GM12878 (cell line): Measurements from ENCODE around the gene RB1. TPM values are rescaled to one million over a fixed set of nuclear protein-coding genes. Genes with fewer than 3 reads are reported as not detected.

Experiments
- ATAC-seq: fragments of 200-7000 bp; cut with Tn5 transposase; 3 replicates; pipeline ENCODE4 v1.9.1; 2020; ENCODE audit warnings: mild to moderate bottlenecking, moderate library complexity
- BruUV-seq: library from RNA; stranded (reverse); fragments of 400-500 nt; replicated peaks from 2 replicates; lab custom pipeline; 2021; lab: Mats Ljungman, UMichigan
- CTCF ChIA-PET: fragments of 300-600 bp; sonication (Branson Sonifier 250); formaldehyde crosslinking; extraction: SDS; loops from one replicate; lab custom pipeline; 2021; ENCODE audit warnings: inconsistent platforms; lab: Yijun Ruan, JAX
- POLR2A ChIA-PET: fragments of 350-600 bp; formaldehyde crosslinking; extraction: SDS; loops from one replicate; lab custom pipeline; 2021; ENCODE audit warnings: inconsistent platforms; lab: Charles Lee
- RAD21 ChIA-PET: fragments of 300-600 bp; sonication (Branson Sonifier 250); formaldehyde crosslinking; loops from one replicate; lab custom pipeline; 2023; ENCODE audit warnings: antibody characterized with exemption; ENCODE audit not compliant: unreplicated experiment; lab: Charles Lee
- SMC1A ChIA-PET: fragments of 300-600 bp; sonication (Branson Sonifier 250); formaldehyde crosslinking; loops from one replicate; lab custom pipeline; 2023; ENCODE audit not compliant: unreplicated experiment, uncharacterized antibody; lab: Charles Lee
- DNase-seq: peaks from one replicate; pipeline ENCODE4 v3.0.0-alpha.2; 2011; ENCODE audit warnings: low read depth, low spot score
- FAIRE-seq: peaks from 3 replicates; lab custom pipeline; 2011; peaks lifted over from hg19 to GRCh38; lab: Jason Lieb, UNC
- H2AFZ ChIP-seq: 2 replicates; pipeline ENCODE4 v1.6.0; 2011; ENCODE audit warnings: low read depth, low read length, control low read depth; ENCODE audit not compliant: control insufficient read depth
- H3K27ac ChIP-seq: 2 replicates; pipeline ENCODE4 v1.5.1; 2011; ENCODE audit warnings: control low read depth; ENCODE audit not compliant: control insufficient read depth, insufficient read depth
- H3K27me3 ChIP-seq, 2 experiments: replicated peaks in 1 of 2; 2 replicates each; pipeline versions ENCODE4 v1.6.0 to v1.6.1; 2011; ENCODE audit warnings: low read length in 1 of 2; ENCODE audit not compliant: control insufficient read depth in 2 of 2, insufficient read depth in 2 of 2
- H3K36me3 ChIP-seq, 2 experiments: 2 replicates each; pipeline ENCODE4 v1.5.1; 2011; ENCODE audit warnings: low read length in 1 of 2; ENCODE audit not compliant: control insufficient read depth in 2 of 2, insufficient read depth in 2 of 2
- H3K4me1 ChIP-seq: 2 replicates; pipeline ENCODE4 v1.6.1; 2011; ENCODE audit warnings: mild to moderate bottlenecking, low read length, moderate library complexity, mixed read lengths; ENCODE audit not compliant: control insufficient read depth, insufficient read depth
- H3K4me2 ChIP-seq: 2 replicates; pipeline ENCODE4 v1.6.0; 2011; ENCODE audit warnings: control low read depth; ENCODE audit not compliant: control insufficient read depth, insufficient read depth
- H3K4me3 ChIP-seq: fragments of 200-600 bp; sonication (generic); 2 replicates; pipeline ENCODE4 v1.5.1; 2016
- H3K79me2 ChIP-seq: 2 replicates; pipeline ENCODE4 v1.6.0; 2011; ENCODE audit warnings: low read length; ENCODE audit not compliant: control insufficient read depth, insufficient read depth
- H3K9ac ChIP-seq: 2 replicates; pipeline ENCODE4 v1.8.0; 2011; ENCODE audit warnings: low read length, control low read depth, mixed read lengths; ENCODE audit not compliant: control insufficient read depth, insufficient read depth
- H3K9me3 ChIP-seq: replicated peaks from 3 replicates; pipeline ENCODE4 v1.5.1; 2011; ENCODE audit warnings: mild to moderate bottlenecking, low read length; ENCODE audit not compliant: control insufficient read depth, insufficient read depth
- H4K20me1 ChIP-seq: 2 replicates; pipeline ENCODE4 v1.6.0; 2011; ENCODE audit not compliant: control insufficient read depth, insufficient read depth
- BACH1 ChIP-seq: fragments of 450-650 bp; IDR thresholded peaks from 2 replicates; pipeline ENCODE4 v1.6.1; 2017; ENCODE audit warnings: mild to moderate bottlenecking, borderline replicate concordance
- BHLHE40 ChIP-seq, 2 experiments: fragments of 450-650 bp in 1 of 2; IDR thresholded peaks; 2 replicates each; pipeline ENCODE4 v1.6.1; 2011 to 2017; ENCODE audit warnings: low read depth in 2 of 2, borderline replicate concordance in 1 of 2, improper control_type of control experiment in 1 of 2, low read length in 1 of 2, mild to moderate bottlenecking in 1 of 2
- CHD4 ChIP-seq: fragments of 200-600 bp; sonication (generic); IDR thresholded peaks from 2 replicates; pipeline ENCODE4 v1.6.1; 2016; ENCODE audit warnings: mild to moderate bottlenecking
- FOXK2 ChIP-seq: fragments of 450-650 bp; IDR thresholded peaks from 2 replicates; pipeline ENCODE4 v1.6.1; 2017; ENCODE audit warnings: mild to moderate bottlenecking, moderate library complexity
- NKRF ChIP-seq: fragments of 450-650 bp; conservative IDR thresholded peaks from 2 replicates; pipeline ENCODE4 v1.6.1; 2017; ENCODE audit warnings: mild to moderate bottlenecking, moderate library complexity
- ZNF207 ChIP-seq: fragments of 450-650 bp; IDR thresholded peaks from 2 replicates; pipeline ENCODE4 v1.6.1; 2014; ENCODE audit warnings: antibody characterized with exemption, mild to moderate bottlenecking, borderline replicate concordance
- WGBS: methylation state at CpG from one replicate; pipeline ENCODE4 v1.1.6; 2016; ENCODE audit warnings: low lambda C conversion rate; ENCODE audit not compliant: insufficient replicate concordance, insufficient coverage; ENCODE audit errors: missing lambda C conversion rate; 5-methylcytosine and 5-hydroxymethylcytosine counted together
- in situ Hi-C: fragments of 300-500 bp; cut with MboI; formaldehyde crosslinking; loops from 9 replicates; pipeline ENCODE4 v1.14.3; 2018; ENCODE audit warnings: mixed read lengths
- intact Hi-C: fragments of 100-400 bp; cut with micrococcal nuclease; formaldehyde crosslinking; loops from one replicate; pipeline ENCODE4 v1.14.2; 2022; ENCODE audit not compliant: unreplicated experiment
- polyA plus RNA-seq, 11 experiments: library from polyadenylated mRNA; depleted of rRNA in 4 of 11; unstranded in 6 of 11; stranded (reverse) in 5 of 11; fragments of >200 nt; fragmentation: Nextera tagmentation in 4 of 11; fragmentation: Illumina TruSeq in 1 of 11; extraction: Ambion mirVana in 4 of 11; extraction: Trizol in 1 of 11; gene quantifications; 1 replicate in 1 of 11; 2 replicates in 10 of 11; pipeline versions ENCODE4 v1.2.1 to v1.2.3, GENCODE V29; 2011 to 2016; ENCODE audit warnings: inconsistent platforms in 2 of 11, missing spikeins in 2 of 11, low read depth in 1 of 11
- total RNA-seq, 4 experiments: library from RNA; depleted of rRNA in 3 of 4; stranded (reverse); fragments of >200 nt in 3 of 4; fragmentation: Illumina TruSeq in 1 of 4; extraction: Trizol in 1 of 4; gene quantifications; 2 replicates each; pipeline versions ENCODE4 v1.2.1 to v1.2.3, GENCODE V29; 2013 to 2021

RB1 gene
- total and polyA plus RNA-seq, 10 of the 15 experiments (the other 5 are each of a cell fraction or from before 2014, with no cell fraction given) = 2.8 to 45.0 (median 8.3) TPM

DNA sequence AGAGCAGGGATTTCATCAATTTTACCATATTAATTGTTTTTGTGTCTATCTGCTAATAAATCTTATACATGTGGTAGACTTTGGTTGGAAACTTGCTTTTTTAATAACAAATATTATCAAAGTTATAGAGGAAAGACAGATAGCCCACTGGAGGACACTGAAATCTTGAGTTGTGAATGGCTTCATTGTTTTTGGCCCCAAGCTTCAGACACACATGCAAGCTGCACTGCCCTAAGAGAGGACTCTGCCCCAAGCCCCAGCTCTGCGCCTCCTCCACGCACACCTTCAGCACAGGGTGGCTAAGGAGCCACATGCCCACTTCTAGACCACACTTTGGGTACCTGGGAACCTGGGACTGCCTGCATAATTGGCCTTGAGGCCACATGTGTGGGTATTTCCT is 194.1 kb downstream of the RB1 start:
- H3K27ac ChIP-seq = no peak overlapping the region
- 97% methylated on average over 2 of the region's 2 CpGs for WGBS

More for the DNA sequence above, 194.1 kb downstream of the RB1 start:
- no peaks in the 10 kb centered on the region; the same call in 1 of the 2 replicates for H3K79me2 ChIP-seq
- in situ Hi-C loops (no loop called here), intact Hi-C loops (no loop called here)
- RAD21 ChIA-PET = no interaction called here
- no TSS peak for BruUV-seq
- peaks cover 0 to 17% of the 10 kb centered on the region in 2 experiments; a peak in 3 of 4 replicates for H3K36me3 ChIP-seq
- no peak overlapping the region for H3K4me2 ChIP-seq
- H4K20me1 ChIP-seq = no peaks in the 10 kb centered on the region
- no peaks in the 10 kb centered on the region for H3K27me3 ChIP-seq
- POLR2A ChIA-PET = no interaction called here
- H2AFZ ChIP-seq = no peak overlapping the region
- CTCF ChIA-PET = interaction anchor here (1.0 to 2.7 kb wide), 3 partner anchors 8 to 163 kb away, joined by 3 to 12 read pairs (median 3); no protein-coding TSS in a partner anchor
- no peak for TF ChIP-seq BACH1
- no peak for TF ChIP-seq NKRF
- no peak for TF ChIP-seq FOXK2
- TF ChIP-seq CHD4 = no peak
- TF ChIP-seq ZNF207 = no peak
- no peak for TF ChIP-seq BHLHE40 (IDR thresholded peaks at IDR 0.05; ENCODE audit: borderline replicate concordance in 1 of 2, low read depth in 2 of 2, low read length in 1 of 2)
- no peak overlapping the region for H3K4me3 ChIP-seq
- FAIRE-seq (no peak), DNase-seq (no peak), ATAC-seq (no peak)
- H3K4me1 ChIP-seq = peaks cover 56% of the 10 kb centered on the region
- H3K9ac ChIP-seq = no peak overlapping the region; the same call in 1 of the 2 replicates
- SMC1A ChIA-PET = interaction anchor here (1.3 kb wide), 1 partner anchor 82 kb away, joined by 6 read pairs; no protein-coding TSS in a partner anchor
- no peaks in the 10 kb centered on the region for H3K9me3 ChIP-seq
